Thyroid gland (tissue), 4 donors: ENCODE measurements around the gene EXOC6.

Experiments
- POLR2A ChIP-seq, 2 donors: fragments of 450-650 bp; IDR thresholded peaks; one replicate each; pipeline ENCODE4 v1.6.1; 2017; ENCODE audit warnings: antibody characterized with exemption in 2 of 2, mild to moderate bottlenecking in 2 of 2, moderate library complexity in 1 of 2
- TF ChIP-seq, protein P1 (sequence below), 6 experiments: fragments of 200-600 bp in 3 of 6; fragments of 450-650 bp in 3 of 6; sonication (generic) in 3 of 6; IDR thresholded peaks; one replicate each; pipeline ENCODE4 v1.5.1; 2016 to 2019; ENCODE audit warnings: antibody characterized with exemption in 6 of 6, mild to moderate bottlenecking in 2 of 6, inconsistent platforms in 1 of 6, moderate library complexity in 1 of 6

DNA sequence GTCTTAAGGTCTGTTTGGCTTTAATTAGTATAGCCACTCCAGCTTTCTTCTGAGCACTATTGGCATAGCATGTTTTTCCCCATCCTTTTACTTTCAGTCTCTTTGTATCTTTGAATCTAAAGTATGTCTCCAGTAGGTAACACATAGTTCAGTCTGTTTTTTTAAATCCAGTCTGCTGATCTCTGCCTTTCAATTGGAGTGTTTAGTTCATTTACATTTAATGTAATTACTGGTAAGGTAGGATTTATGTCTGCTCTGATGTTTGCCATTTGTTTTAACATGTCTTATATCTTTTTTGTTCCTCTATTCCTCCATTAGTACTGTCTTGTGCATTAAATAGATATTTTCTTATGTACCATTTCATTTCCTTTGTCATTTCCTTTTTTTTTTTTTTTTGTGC lies 72.5 kb downstream of the EXOC6 start:
- TF ChIP-seq, protein P1, sequence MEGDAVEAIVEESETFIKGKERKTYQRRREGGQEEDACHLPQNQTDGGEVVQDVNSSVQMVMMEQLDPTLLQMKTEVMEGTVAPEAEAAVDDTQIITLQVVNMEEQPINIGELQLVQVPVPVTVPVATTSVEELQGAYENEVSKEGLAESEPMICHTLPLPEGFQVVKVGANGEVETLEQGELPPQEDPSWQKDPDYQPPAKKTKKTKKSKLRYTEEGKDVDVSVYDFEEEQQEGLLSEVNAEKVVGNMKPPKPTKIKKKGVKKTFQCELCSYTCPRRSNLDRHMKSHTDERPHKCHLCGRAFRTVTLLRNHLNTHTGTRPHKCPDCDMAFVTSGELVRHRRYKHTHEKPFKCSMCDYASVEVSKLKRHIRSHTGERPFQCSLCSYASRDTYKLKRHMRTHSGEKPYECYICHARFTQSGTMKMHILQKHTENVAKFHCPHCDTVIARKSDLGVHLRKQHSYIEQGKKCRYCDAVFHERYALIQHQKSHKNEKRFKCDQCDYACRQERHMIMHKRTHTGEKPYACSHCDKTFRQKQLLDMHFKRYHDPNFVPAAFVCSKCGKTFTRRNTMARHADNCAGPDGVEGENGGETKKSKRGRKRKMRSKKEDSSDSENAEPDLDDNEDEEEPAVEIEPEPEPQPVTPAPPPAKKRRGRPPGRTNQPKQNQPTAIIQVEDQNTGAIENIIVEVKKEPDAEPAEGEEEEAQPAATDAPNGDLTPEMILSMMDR (IDR thresholded peaks at IDR 0.05) = no peak
- TF ChIP-seq POLR2A (IDR thresholded peaks at IDR 0.05) = no peak
